H1 (cell line): ENCODE data around the gene CD34. TPM values are rescaled to one million over a fixed set of nuclear protein-coding genes. Genes with fewer than 3 reads are reported as not detected.

Source experiments
- CTCF ChIA-PET: fragments of 300-600 bp; sonication (Branson Sonifier 250); formaldehyde crosslinking; loops from one replicate; lab custom pipeline; 2021; ENCODE audit not compliant: partially characterized antibody; lab: Charles Lee
- POLR2A ChIA-PET: fragments of 300-600 bp; sonication (Branson Sonifier 250); formaldehyde crosslinking; loops from one replicate; lab custom pipeline; 2021; ENCODE audit warnings: inconsistent platforms; ENCODE audit not compliant: partially characterized antibody; lab: Charles Lee
- DNase-seq, 2 experiments: peaks; one replicate each; pipeline versions ENCODE4 v3.0.0 to v3.0.0-alpha.2; 2010 to 2022; ENCODE audit warnings: low spot score in 2 of 2, low read depth in 1 of 2, mixed read lengths in 1 of 2
- FAIRE-seq: peaks from 2 replicates; lab custom pipeline; 2011; peaks lifted over from hg19 to GRCh38; lab: Jason Lieb, UNC
- H2AFZ ChIP-seq: 2 replicates; pipeline ENCODE4 v1.8.1; 2012; ENCODE audit warnings: low read length, inconsistent platforms
- H2AK5ac ChIP-seq: 2 replicates; pipeline ENCODE4 v1.6.1; 2013; ENCODE audit warnings: low read depth, low read length
- H2BK120ac ChIP-seq: replicated peaks from 2 replicates; pipeline ENCODE3; 2013; ENCODE audit warnings: low read depth, low read length, inconsistent platforms
- H2BK12ac ChIP-seq: 2 replicates; pipeline ENCODE4 v1.6.1; 2013; ENCODE audit warnings: low read depth, low read length
- H2BK15ac ChIP-seq: 2 replicates; pipeline ENCODE4 v1.6.1; 2013; ENCODE audit warnings: low read length
- H2BK20ac ChIP-seq: 2 replicates; pipeline ENCODE4 v1.6.1; 2013; ENCODE audit warnings: low read length
- H2BK5ac ChIP-seq: 2 replicates; pipeline ENCODE4 v1.6.1; 2013; ENCODE audit warnings: low read depth, low read length
- H3K14ac ChIP-seq: 2 replicates; pipeline ENCODE4 v1.6.1; 2013; ENCODE audit warnings: inconsistent platforms; ENCODE audit not compliant: insufficient read length
- H3K18ac ChIP-seq: 2 replicates; pipeline ENCODE4 v1.6.1; 2013; ENCODE audit warnings: low read length; ENCODE audit errors: extremely low read depth
- H3K23ac ChIP-seq: 2 replicates; pipeline ENCODE4 v1.6.1; 2013; ENCODE audit warnings: inconsistent platforms; ENCODE audit not compliant: insufficient read length
- H3K23me2 ChIP-seq: 2 replicates; pipeline ENCODE4 v1.6.1; 2013; ENCODE audit warnings: low read depth, low read length
- H3K27ac ChIP-seq: 2 replicates; pipeline ENCODE4 v1.6.1; 2011; ENCODE audit warnings: low read depth, low read length, inconsistent platforms
- H3K27me3 ChIP-seq, 4 experiments: replicated peaks in 1 of 4; 1 replicate in 1 of 4; 2 replicates in 3 of 4; pipeline versions ENCODE4 v1.6.1 to v1.8.1; 2011 to 2013; ENCODE audit warnings: low read length in 3 of 4, mild to moderate bottlenecking in 3 of 4, inconsistent platforms in 2 of 4, mixed read lengths in 2 of 4, moderate library complexity in 1 of 4; ENCODE audit not compliant: control insufficient read depth in 3 of 4, insufficient read depth in 3 of 4; ENCODE audit errors: extremely low read depth in 1 of 4
- H3K36me3 ChIP-seq, 4 experiments: 2 replicates each; pipeline versions ENCODE4 v1.6.1 to v1.8.1; 2011 to 2013; ENCODE audit warnings: mild to moderate bottlenecking in 4 of 4, low read length in 3 of 4, moderate library complexity in 2 of 4, control low read depth in 1 of 4, inconsistent platforms in 1 of 4; ENCODE audit not compliant: insufficient read depth in 4 of 4, control insufficient read depth in 2 of 4
- H3K4ac ChIP-seq: replicated peaks from 2 replicates; pipeline ENCODE3; 2013; ENCODE audit warnings: low read length, low read depth, mixed read lengths, inconsistent platforms; ENCODE audit not compliant: insufficient read length
- H3K4me1 ChIP-seq, 4 experiments: replicated peaks in 1 of 4; 1 replicate in 1 of 4; 2 replicates in 3 of 4; pipeline versions ENCODE4 v1.6.1 to v1.8.1; 2011 to 2013; ENCODE audit warnings: low read length in 3 of 4, inconsistent platforms in 2 of 4, mixed read lengths in 1 of 4; ENCODE audit not compliant: insufficient read depth in 4 of 4, control insufficient read depth in 3 of 4
- H3K4me2 ChIP-seq, 2 experiments: 2 replicates each; pipeline versions ENCODE4 v1.6.1 to v1.8.1; 2011 to 2013; ENCODE audit warnings: low read depth in 2 of 2, low read length in 2 of 2, control low read depth in 1 of 2, inconsistent platforms in 1 of 2, mild to moderate bottlenecking in 1 of 2; ENCODE audit not compliant: insufficient read depth in 1 of 2
- H3K4me3 ChIP-seq, 4 experiments: fragments of 200-600, 300-600 bp in 1 of 4; sonication (generic), shearing (Covaris generic), sonication (Bioruptor Twin) in 1 of 4; 2 replicates each; pipeline versions ENCODE4 v1.5.1 to v1.8.1; 2011 to 2016; ENCODE audit warnings: low read length in 4 of 4, low read depth in 3 of 4, control low read depth in 2 of 4, inconsistent platforms in 2 of 4, mild to moderate bottlenecking in 2 of 4, mixed read lengths in 1 of 4, moderate library complexity in 1 of 4; ENCODE audit not compliant: insufficient read depth in 2 of 4; ENCODE audit errors: extremely low read depth in 1 of 4
- H3K56ac ChIP-seq: replicated peaks from 2 replicates; pipeline ENCODE3; 2013; ENCODE audit warnings: low read depth, mild to moderate bottlenecking, mixed read lengths, low read length, inconsistent platforms; ENCODE audit not compliant: insufficient read length
- H3K79me1 ChIP-seq: 2 replicates; pipeline ENCODE4 v1.6.1; 2013; ENCODE audit warnings: low read depth, low read length, control low read depth
- H3K79me2 ChIP-seq, 2 experiments: 2 replicates each; pipeline versions ENCODE4 v1.6.1 to v1.8.1; 2012 to 2013; ENCODE audit warnings: low read length in 2 of 2, mild to moderate bottlenecking in 2 of 2, inconsistent platforms in 1 of 2; ENCODE audit not compliant: insufficient read depth in 2 of 2, control insufficient read depth in 1 of 2
- H3K9ac ChIP-seq, 4 experiments: replicated peaks in 1 of 4; 1 replicate in 1 of 4; 2 replicates in 3 of 4; pipeline versions ENCODE4 v1.6.1 to v1.8.1; 2011 to 2013; ENCODE audit warnings: low read depth in 3 of 4, low read length in 3 of 4, control low read depth in 2 of 4, mild to moderate bottlenecking in 2 of 4, moderate library complexity in 2 of 4, inconsistent platforms in 1 of 4; ENCODE audit errors: extremely low read depth in 1 of 4
- H3K9me3 ChIP-seq, 2 experiments: 2 replicates each; pipeline versions ENCODE4 v1.6.1 to v1.8.1; 2012 to 2013; ENCODE audit warnings: mild to moderate bottlenecking in 2 of 2, moderate library complexity in 2 of 2, control low read depth in 1 of 2, inconsistent platforms in 1 of 2, low read depth in 1 of 2, low read length in 1 of 2, mixed read lengths in 1 of 2; ENCODE audit not compliant: insufficient read depth in 2 of 2
- H4K20me1 ChIP-seq, 2 experiments: replicated peaks in 1 of 2; 2 replicates each; pipeline versions ENCODE3 to v1.8.1; 2011 to 2013; ENCODE audit warnings: inconsistent platforms in 2 of 2, low read length in 2 of 2, mild to moderate bottlenecking in 1 of 2; ENCODE audit not compliant: insufficient read depth in 2 of 2, control insufficient read depth in 1 of 2
- H4K5ac ChIP-seq: 2 replicates; pipeline ENCODE4 v1.6.1; 2013; ENCODE audit warnings: low read length, low read depth, mixed read lengths, inconsistent platforms; ENCODE audit not compliant: insufficient read length
- H4K8ac ChIP-seq: 2 replicates; pipeline ENCODE4 v1.8.0; 2013; ENCODE audit warnings: mild to moderate bottlenecking, moderate library complexity, low read length, inconsistent platforms; ENCODE audit not compliant: insufficient read depth; ENCODE audit errors: extremely low read depth
- H4K91ac ChIP-seq: replicated peaks from 2 replicates; pipeline ENCODE3; 2013; ENCODE audit warnings: low read length, mixed read lengths, inconsistent platforms; ENCODE audit not compliant: insufficient read length
- BRCA1 ChIP-seq: IDR thresholded peaks from 2 replicates; pipeline ENCODE4 v1.6.1; 2012; ENCODE audit warnings: low read depth, low read length, improper control_type of control experiment
- CBX5 ChIP-seq: fragments of 300-800, 300-1000 bp; sonication (generic); IDR thresholded peaks from 2 replicates; pipeline ENCODE4 v1.7.1; 2016; ENCODE audit warnings: antibody characterized with exemption, low read length, low read depth
- CHD2 ChIP-seq: IDR thresholded peaks from 2 replicates; pipeline ENCODE4 v1.6.1; 2012; ENCODE audit warnings: low read length, improper control_type of control experiment
- CREB1 ChIP-seq: IDR thresholded peaks from 2 replicates; pipeline ENCODE4 v1.6.1; 2012; ENCODE audit warnings: inconsistent platforms
- EGR1 ChIP-seq: IDR thresholded peaks from 2 replicates; pipeline ENCODE4 v1.6.1; 2011; ENCODE audit warnings: low read depth, low read length, borderline replicate concordance
- FOSL1 ChIP-seq: IDR thresholded peaks from 2 replicates; pipeline ENCODE4 v1.6.1; 2011; ENCODE audit warnings: mild to moderate bottlenecking, low read depth, low read length, moderate library complexity; ENCODE audit not compliant: insufficient read depth
- HDAC6 ChIP-seq: IDR thresholded peaks from one replicate; pipeline ENCODE4 v1.7.1; 2012; ENCODE audit warnings: low read depth, mild to moderate bottlenecking, inconsistent platforms, low read length, moderate library complexity
- NANOG ChIP-seq: IDR thresholded peaks from 2 replicates; pipeline ENCODE4 v1.6.1; 2011; ENCODE audit warnings: low read length, low read depth, mild to moderate bottlenecking, inconsistent platforms; ENCODE audit not compliant: insufficient read depth, poor library complexity, severe bottlenecking
- RBBP5 ChIP-seq: IDR thresholded peaks from 2 replicates; pipeline ENCODE4 v1.7.1; 2012; ENCODE audit warnings: low read depth, mild to moderate bottlenecking, inconsistent platforms, low read length, moderate library complexity, borderline replicate concordance
- SIX5 ChIP-seq: IDR thresholded peaks from 2 replicates; pipeline ENCODE4 v1.6.1; 2011; ENCODE audit warnings: mild to moderate bottlenecking, low read depth, low read length
- SRF ChIP-seq: IDR thresholded peaks from 2 replicates; pipeline ENCODE4 v1.6.1; 2011; ENCODE audit warnings: mild to moderate bottlenecking, low read depth, low read length, moderate library complexity
- TAF7 ChIP-seq: optimal IDR thresholded peaks from 2 replicates; pipeline ENCODE3; 2011; ENCODE audit warnings: low read depth, mild to moderate bottlenecking, inconsistent platforms, low read length, moderate library complexity, borderline replicate concordance
- TBP ChIP-seq: IDR thresholded peaks from 2 replicates; pipeline ENCODE4 v1.6.1; 2011; ENCODE audit warnings: low read depth, low read length, improper control_type of control experiment
- TEAD4 ChIP-seq: IDR thresholded peaks from 2 replicates; pipeline ENCODE4 v1.6.1; 2012; ENCODE audit warnings: low read depth, low read length, inconsistent platforms, mixed read lengths
- WGBS, 2 experiments: shearing (Covaris generic) in 1 of 2; methylation state at CpG; one replicate each; pipeline versions ENCODE4 v1.1.6 to v1.1.7; 2013 to 2015; ENCODE audit warnings: low lambda C conversion rate in 2 of 2, mixed read lengths in 2 of 2, inconsistent platforms in 1 of 2, low coverage in 1 of 2, missing lambda C conversion rate in 1 of 2; ENCODE audit not compliant: insufficient replicate concordance in 2 of 2, insufficient coverage in 1 of 2, insufficient read length in 1 of 2; ENCODE audit errors: extremely low coverage in 1 of 2, missing lambda C conversion rate in 1 of 2; 5-methylcytosine and 5-hydroxymethylcytosine counted together
- polyA plus RNA-seq, 7 experiments: library from polyadenylated mRNA; depleted of rRNA in 3 of 7; stranded (reverse) in 5 of 7; unstranded in 2 of 7; fragments of >200 nt in 5 of 7; fragments of 200-250 nt in 2 of 7; gene quantifications; 1 replicate in 5 of 7; 2 replicates in 1 of 7; 4 replicates in 1 of 7; pipeline versions ENCODE4 v1.2.1 to v1.2.3, GENCODE V29; 2011 to 2013; ENCODE audit warnings: missing spikeins in 2 of 7, mixed read lengths in 2 of 7
- total RNA-seq: library from RNA; stranded (reverse); fragmentation: NEBNext Ultra II Directional; extraction: Animal tissue kit (Norgen Biotek cat#: 25700); gene quantifications from 2 replicates; pipeline ENCODE4 v1.2.1, GENCODE V29; 2021
- TF ChIP-seq, protein P1 (sequence below): IDR thresholded peaks from 2 replicates; pipeline ENCODE4 v1.6.1; 2012; ENCODE audit warnings: inconsistent platforms

Gene CD34
- total and polyA plus RNA-seq, 2 of the 8 experiments (the other 6 are each of a cell fraction or from before 2014, with no cell fraction given) = 0.39 to 0.54 TPM

DNA sequence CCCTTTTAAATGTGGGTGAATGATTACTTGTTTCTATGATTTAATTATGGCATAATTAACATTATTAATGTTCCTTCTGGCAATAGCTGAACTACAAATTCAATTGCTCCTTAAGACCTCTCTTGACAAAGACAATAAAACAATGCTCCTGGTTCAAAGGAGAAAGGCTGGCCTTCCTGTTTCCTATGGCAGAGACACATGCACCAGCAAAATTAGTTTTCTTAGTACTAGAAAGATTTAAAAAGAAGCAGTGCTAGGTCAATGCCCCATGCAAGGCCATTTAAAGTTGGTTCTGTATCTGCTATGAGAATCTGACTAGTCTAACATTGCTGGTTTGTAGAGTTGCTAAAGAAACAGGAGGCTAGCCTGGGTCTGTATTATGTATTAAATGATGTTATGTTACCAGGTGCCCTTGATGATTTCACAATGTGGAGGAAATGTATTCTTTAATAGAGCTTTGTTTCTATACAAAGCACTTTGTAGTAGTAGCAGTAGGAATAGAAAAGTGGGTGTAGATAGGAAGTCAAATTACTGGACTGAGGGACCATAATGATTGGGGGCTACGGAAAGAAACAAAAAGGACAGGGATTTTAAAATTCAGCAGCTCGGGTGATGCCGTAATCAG lies 38.8 kb upstream of the CD34 start:
- Histone ChIP-seq H3K4me2 (no peak overlapping the region), H3K9me3 (no peaks in the 10 kb centered on the region), H3K4ac (no peak overlapping the region), H3K4me3 (no peak overlapping the region), H3K79me2 (no peaks in the 10 kb centered on the region), H3K9ac (no peak overlapping the region), H2BK15ac (no peak overlapping the region), H4K5ac (no peak overlapping the region), H3K56ac (no peak overlapping the region), H3K23me2 (no peaks in the 10 kb centered on the region), H3K23ac (no peak overlapping the region), H2BK120ac (no peak overlapping the region), H3K79me1 (no peaks in the 10 kb centered on the region), H3K27me3 (0 out of 7 replicates have a peak, but pooled peaks cover 0 to 1% (median 0%) of the 10 kb centered on the region in 4 experiments), H4K20me1 (no peaks in the 10 kb centered on the region), H2BK20ac (no peak overlapping the region), H2AK5ac (no peak overlapping the region), H3K14ac (no peak overlapping the region), H3K27ac (no peak overlapping the region), H4K8ac (no peak overlapping the region), H3K18ac (no peak overlapping the region), H2BK5ac (no peak overlapping the region), H3K36me3 (no peaks in the 10 kb centered on the region), H3K4me1 (no peaks in the 10 kb centered on the region), H2AFZ (no peak overlapping the region), H4K91ac (no peak overlapping the region), H2BK12ac (no peak overlapping the region)
- 89% methylated on average over 3 of the region's 3 CpGs; no CpG with 5 or more reads in 1 of the 2 experiments for WGBS, 2 experiments
- POLR2A ChIA-PET = no interaction called here
- CTCF ChIA-PET = interaction anchor here (1.6 to 3.1 kb wide), 3 partner anchors 13 to 65 kb away, joined by 4 to 17 read pairs (median 15); no protein-coding TSS in a partner anchor
- FAIRE-seq = no peak
- DNase-seq = no peak
- TF ChIP-seq, protein P1, sequence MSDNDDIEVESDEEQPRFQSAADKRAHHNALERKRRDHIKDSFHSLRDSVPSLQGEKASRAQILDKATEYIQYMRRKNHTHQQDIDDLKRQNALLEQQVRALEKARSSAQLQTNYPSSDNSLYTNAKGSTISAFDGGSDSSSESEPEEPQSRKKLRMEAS = no peak
- no peak for TF ChIP-seq EGR1
- no peak for TF ChIP-seq FOSL1
- TF ChIP-seq CHD2 = no peak
- no peak for TF ChIP-seq HDAC6
- no peak for TF ChIP-seq TBP
- TF ChIP-seq TAF7 = no peak
- no peak for TF ChIP-seq BRCA1
- TF ChIP-seq CBX5 = no peak
- TF ChIP-seq TEAD4 = no peak
- no peak for TF ChIP-seq RBBP5
- TF ChIP-seq CREB1 = no peak
- TF ChIP-seq SRF = no peak
- TF ChIP-seq NANOG = no peak
- no peak for TF ChIP-seq SIX5
